HL-60 (cell line): ENCODE results near the gene PARN.

Experiments
- GABPA ChIP-seq: IDR thresholded peaks from 2 replicates; pipeline ENCODE4 v1.6.1; 2012; ENCODE audit warnings: low read depth
- SPI1 ChIP-seq: IDR thresholded peaks from 2 replicates; pipeline ENCODE4 v1.6.1; 2012; ENCODE audit warnings: low read depth, mild to moderate bottlenecking, borderline replicate concordance
- TF ChIP-seq, protein P1 (sequence below): IDR thresholded peaks from one replicate; pipeline ENCODE4 v1.5.1; 2011; ENCODE audit warnings: low read length, control low read depth, inconsistent platforms; ENCODE audit not compliant: insufficient read depth

DNA sequence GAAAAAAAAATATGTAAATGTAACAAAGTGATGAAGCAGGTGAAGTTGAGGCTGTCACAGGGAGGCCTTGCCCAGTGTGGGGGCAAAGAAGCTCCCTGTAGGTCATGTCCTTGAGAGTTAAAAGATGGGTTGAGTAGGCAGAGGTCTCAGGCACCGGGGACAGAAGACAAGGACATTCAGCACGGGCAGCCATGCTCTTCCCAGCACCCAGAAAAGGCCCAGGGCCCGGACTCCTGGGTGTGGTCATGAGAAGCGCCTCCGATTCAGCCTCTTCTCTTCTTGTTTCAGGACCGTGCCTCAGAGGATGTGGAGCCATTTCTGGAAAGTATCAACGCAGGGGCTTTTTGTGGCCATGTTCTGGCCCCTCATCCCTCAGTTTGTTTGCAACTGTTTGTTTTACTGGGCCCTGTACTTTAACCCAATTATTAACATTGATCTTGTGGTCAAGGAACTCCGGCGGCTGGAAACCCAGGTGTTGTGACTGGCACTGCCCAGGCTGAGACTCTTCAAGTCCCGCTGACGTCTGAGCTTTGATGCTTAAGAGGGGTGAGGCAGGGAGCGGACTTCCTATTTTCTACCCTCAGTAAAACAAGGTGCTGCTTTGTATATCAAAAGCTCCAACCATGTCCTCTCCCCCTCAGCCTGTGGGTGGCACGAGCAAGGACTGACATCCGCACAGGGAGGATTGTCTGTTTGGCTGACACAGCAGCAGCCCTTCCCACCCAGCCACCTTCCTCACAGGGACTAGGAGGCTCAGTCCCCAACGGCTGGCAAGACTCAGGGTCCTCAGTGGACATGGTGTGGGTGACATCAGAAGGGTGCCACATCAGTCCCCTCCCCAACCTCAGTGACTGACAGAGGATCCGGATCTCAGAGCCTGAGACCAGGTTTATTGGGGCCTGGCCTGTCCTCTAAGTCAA is 37.5 kb upstream of the PARN start:
- TF ChIP-seq, protein P1, sequence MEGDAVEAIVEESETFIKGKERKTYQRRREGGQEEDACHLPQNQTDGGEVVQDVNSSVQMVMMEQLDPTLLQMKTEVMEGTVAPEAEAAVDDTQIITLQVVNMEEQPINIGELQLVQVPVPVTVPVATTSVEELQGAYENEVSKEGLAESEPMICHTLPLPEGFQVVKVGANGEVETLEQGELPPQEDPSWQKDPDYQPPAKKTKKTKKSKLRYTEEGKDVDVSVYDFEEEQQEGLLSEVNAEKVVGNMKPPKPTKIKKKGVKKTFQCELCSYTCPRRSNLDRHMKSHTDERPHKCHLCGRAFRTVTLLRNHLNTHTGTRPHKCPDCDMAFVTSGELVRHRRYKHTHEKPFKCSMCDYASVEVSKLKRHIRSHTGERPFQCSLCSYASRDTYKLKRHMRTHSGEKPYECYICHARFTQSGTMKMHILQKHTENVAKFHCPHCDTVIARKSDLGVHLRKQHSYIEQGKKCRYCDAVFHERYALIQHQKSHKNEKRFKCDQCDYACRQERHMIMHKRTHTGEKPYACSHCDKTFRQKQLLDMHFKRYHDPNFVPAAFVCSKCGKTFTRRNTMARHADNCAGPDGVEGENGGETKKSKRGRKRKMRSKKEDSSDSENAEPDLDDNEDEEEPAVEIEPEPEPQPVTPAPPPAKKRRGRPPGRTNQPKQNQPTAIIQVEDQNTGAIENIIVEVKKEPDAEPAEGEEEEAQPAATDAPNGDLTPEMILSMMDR: no peak
- TF ChIP-seq SPI1: no peak
- TF ChIP-seq GABPA: no peak
